Erythroblast (primary cell): Measurements from ENCODE around the gene GAPDH.

Source experiments
- GATA1 ChIP-seq: IDR thresholded peaks from 2 replicates; pipeline ENCODE4 v1.6.1; 2011; ENCODE audit warnings: low read depth, mild to moderate bottlenecking, control low read depth, low read length, moderate library complexity
- POLR2A ChIP-seq: IDR thresholded peaks from 2 replicates; pipeline ENCODE4 v1.6.1; 2011; ENCODE audit warnings: mild to moderate bottlenecking, low read length

GRCh38 chr12:6507102-6507998 lies 27.0 kb upstream of the GAPDH start:
- TF ChIP-seq POLR2A = no peak
- no peak for TF ChIP-seq GATA1
